HG03060 (cell line): ENCODE measurements around the gene CAND1.

ENCODE experiments used
- ATAC-seq: cut with Tn5 transposase; IDR thresholded peaks from one replicate; pipeline ENCODE4 v1.9.1; 2021; ENCODE audit warnings: low read depth, moderate number of reproducible peaks; ENCODE audit not compliant: unreplicated experiment

The CAND1 gene

GRCh38 chr12:67268896-67269632 is at the start of gene CAND1:
Gene CAND1 (plus strand): TSS chr12:67269358. CDS start chr12:67269718, 360 bp downstream.
- ATAC-seq, result peak; percentile 79

DNA sequence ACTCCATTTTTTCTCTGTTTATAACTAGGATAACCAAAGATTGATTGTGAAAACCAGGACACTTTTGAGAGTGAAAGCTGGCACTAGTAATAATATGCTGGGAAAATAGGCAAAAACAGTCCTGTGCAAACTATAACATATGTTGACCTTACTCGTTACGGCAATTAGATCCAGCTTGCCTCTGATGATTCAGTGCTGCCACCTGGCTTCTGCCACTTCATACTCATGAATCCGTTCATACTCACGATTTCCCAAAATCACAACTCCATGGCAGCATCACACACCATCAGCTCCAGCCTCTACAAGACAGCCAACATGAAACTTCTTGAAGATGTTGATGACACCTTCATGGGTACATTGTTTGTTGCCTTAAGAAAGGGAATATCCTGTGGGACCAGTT is 49.1 kb upstream of the CAND1 start:
- no peak for ATAC-seq

- no peak for ATAC-seq
Observed at GRCh38 chr12:67222302-67222701, 46.9 kb upstream of the CAND1 start.

- no peak for ATAC-seq
Observed at GRCh38 chr12:67223225-67223624, 45.9 kb upstream of the CAND1 start.

- no peak for ATAC-seq
Observed at GRCh38 chr12:67237231-67237630, 31.9 kb upstream of the CAND1 start.

DNA sequence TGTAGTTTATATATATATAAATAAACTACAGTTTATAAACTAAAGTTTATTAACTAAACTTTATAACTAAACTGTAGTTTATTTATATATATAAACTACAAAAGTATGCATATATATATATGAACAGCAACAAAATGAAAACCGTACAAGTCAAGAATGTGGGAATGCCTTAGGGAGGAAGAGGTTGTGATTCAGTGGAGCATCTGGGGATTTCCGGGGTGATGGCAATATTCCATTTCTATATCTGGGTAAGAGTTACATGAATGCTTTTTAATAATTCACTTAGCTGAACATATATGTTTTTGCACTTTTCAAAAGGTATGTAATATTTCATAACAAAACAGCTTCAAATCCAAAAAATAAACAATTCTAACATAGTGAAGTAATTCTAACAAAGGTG is 30.1 kb upstream of the CAND1 start:
- ATAC-seq, result no peak

DNA sequence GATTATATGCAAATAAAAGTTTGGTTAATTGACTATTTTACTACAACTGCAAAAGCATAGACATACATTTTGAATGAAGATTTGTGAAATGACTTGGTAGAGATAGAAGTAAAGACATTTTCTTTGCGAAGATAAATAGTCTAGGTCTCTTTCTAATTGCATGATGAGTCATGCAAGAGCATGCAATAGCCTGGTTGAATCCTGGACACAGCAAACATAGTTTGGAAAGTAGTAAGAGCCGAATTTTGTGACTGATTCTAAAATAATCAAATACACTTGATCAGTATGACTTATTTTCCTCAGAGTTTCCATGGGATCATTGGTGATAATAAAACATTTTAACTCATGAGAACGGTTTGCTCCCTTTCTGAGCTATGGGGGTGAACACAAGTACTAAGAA is 27.7 kb upstream of the CAND1 start:
- ATAC-seq, result no peak

DNA sequence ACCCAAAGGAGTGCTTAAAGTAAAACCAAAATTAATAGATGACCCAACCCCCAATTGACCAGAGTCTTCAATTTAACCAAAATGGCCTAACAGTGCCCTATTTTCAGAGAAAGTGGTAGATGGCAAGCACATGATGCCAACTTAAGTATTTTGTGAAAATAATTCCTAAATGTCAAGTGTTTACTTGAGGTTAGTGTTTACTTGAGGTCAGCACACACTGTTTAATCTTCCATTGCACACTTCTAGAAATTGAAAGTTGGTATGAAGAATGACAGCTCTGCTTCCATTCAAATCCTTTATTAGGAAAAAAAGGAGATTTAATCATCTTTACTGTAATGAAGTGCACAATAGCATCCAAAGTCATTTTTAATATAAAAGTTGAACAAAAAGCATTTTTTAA is 25.9 kb upstream of the CAND1 start:
- ATAC-seq, result no peak

GRCh38 chr12:67245571-67245970 is 23.6 kb upstream of the CAND1 start:
- no peak for ATAC-seq

- ATAC-seq, result no peak
Observed at GRCh38 chr12:67251012-67251411, 18.1 kb upstream of the CAND1 start.

GRCh38 chr12:67254372-67255026 is 14.7 kb upstream of the CAND1 start:
- ATAC-seq, result no peak

DNA sequence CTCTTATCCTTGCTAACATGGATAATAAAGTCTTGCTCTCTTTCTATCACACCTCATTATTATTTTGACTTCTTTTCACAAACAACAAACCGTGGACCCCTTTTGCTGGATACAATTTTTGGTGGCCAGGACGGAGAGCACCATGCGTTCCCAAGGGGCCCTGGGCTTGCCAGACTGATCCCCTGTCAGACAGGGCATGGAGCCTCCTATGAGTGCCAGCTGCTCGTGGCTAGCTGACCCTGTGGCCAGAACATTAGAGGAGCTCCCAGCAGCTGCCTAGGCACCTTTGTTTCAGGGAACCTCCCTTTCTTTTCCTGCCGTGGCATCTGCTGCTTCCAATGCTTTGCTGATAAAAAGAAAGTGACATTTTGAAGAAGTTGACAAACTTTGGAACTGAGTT is 12.5 kb upstream of the CAND1 start:
- ATAC-seq, result no peak

DNA sequence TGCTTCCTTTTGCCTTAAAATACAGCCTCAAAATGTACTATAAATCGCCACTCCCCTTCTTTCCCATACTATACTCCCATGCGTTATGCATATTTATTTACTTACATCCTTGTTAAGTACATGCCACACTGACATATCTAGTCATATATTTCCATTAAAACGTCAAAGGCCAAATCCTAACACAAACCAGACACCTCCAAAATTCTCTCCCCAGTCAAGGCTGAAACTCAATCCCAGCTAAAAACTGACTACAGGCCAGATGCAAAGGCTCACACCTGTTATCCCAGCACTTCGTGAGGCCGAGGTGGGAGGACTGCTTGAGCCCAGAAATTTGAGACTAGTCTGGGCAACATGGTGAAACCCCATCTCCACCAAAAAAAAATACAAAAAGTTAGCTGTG is 5.7 kb upstream of the CAND1 start:
- ATAC-seq, result no peak

- ATAC-seq, result peak; percentile 76
Observed at GRCh38 chr12:67268335-67268895, 743 bp upstream of the CAND1 start.

- peak; percentile 0 for ATAC-seq
Observed at GRCh38 chr12:67269633-67270573, 745 bp downstream of the CAND1 start.

DNA sequence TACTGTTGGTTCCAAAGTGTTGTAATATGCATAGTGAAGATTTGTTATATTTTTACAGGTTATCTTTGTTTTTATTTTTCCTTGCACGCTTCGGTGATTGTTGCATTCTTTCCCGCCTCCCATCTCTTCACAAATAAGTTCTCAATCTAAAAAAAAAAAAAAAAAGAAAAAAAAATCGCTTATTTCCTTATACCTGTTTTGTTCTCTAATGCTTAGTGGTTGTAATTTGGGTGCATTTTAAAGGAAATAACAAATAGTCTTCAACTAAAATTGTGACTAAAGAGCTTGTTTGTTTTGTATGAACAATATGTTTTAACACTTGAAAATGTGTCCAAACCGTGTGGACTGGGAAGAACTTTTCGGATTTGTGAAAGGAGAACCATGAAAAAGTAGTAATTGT is 1.5 kb downstream of the CAND1 start:
- ATAC-seq, result no peak

GRCh38 chr12:67271976-67272375 is 2.8 kb downstream of the CAND1 start:
- no peak for ATAC-seq

- no peak for ATAC-seq
Observed at GRCh38 chr12:67274186-67274585, 5.0 kb downstream of the CAND1 start.

DNA sequence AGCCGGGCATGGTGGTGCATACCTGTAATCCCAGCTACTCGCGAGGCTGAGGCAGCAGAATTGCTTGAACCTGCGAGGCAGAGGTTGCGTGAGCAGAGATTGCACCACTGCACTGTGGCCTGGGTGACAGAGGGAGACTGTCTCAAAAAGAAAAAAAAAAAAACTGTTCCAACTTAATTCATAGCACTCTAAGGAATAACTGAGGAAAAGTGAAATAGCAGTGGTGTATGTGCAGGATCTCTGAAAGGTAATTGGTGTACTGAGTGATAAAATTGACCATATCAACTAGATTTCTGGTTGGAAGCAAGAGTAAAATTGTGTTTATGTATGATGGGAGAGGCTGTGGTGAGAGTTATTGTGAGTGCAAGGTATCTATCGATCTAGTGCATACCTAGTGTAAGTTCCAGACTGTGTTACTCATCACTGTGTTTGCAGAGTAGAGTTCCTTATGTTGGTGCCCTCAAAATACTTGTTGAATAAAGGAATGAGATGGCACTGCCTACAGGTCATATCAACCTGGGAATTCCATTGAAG is 6.3 kb downstream of the CAND1 start:
- no peak for ATAC-seq

DNA sequence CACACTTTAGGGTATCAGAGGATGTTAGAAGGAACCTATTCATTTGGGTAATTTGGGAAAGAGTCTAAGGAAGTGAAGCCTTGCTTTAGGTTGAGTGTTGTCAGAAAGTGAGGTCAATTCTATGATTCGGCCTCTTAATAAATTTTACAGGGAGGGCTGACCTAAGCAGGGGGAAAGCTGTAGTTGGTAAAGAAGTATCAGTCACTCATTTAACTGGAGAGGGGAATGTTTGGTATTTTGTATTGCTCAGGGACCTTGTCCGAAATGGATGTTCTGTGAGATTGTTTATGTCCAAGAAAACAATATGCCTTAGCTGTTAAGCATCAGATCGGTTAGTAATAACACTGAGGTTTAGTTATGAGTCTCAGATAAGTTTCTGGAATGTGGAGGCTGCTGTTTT is 7.3 kb downstream of the CAND1 start:
- no peak for ATAC-seq

- no peak for ATAC-seq
Observed at GRCh38 chr12:67279637-67280036, 10.5 kb downstream of the CAND1 start.
